HEK293 (cell line): ENCODE data around the gene NEMP1.

Experiments
- CTCF ChIA-PET: fragments of 350-600 bp; formaldehyde crosslinking; extraction: SDS; loops from one replicate; lab custom pipeline; 2021; ENCODE audit warnings: antibody characterized with exemption; lab: Yijun Ruan, JAX
- POLR2A ChIA-PET: fragments of 300-600 bp; formaldehyde crosslinking; extraction: SDS; loops from one replicate; lab custom pipeline; 2020; ENCODE audit warnings: antibody characterized with exemption, inconsistent platforms; lab: Yijun Ruan, JAX
- H3K27ac ChIP-seq: fragments of 200-500 bp; sonication (Bioruptor generic); 2 replicates; pipeline ENCODE4 v1.5.1; 2014; ENCODE audit warnings: low read depth, low read length, control low read depth, inconsistent platforms; ENCODE audit errors: extremely low read depth
- H3K36me3 ChIP-seq, 2 experiments: fragments of 200-500 bp in 1 of 2; sonication (Bioruptor generic) in 1 of 2; 1 replicate in 1 of 2; 2 replicates in 1 of 2; pipeline ENCODE4 v1.5.1; 2014 to 2017; ENCODE audit warnings: inconsistent platforms in 2 of 2, low read length in 2 of 2; ENCODE audit not compliant: control insufficient read depth in 2 of 2, insufficient read depth in 1 of 2
- H3K4me1 ChIP-seq: fragments of 200-500 bp; sonication (Bioruptor generic); 2 replicates; pipeline ENCODE4 v1.5.1; 2014; ENCODE audit warnings: mild to moderate bottlenecking, low read length, inconsistent platforms; ENCODE audit not compliant: control insufficient read depth, insufficient read depth
- H3K4me3 ChIP-seq: 2 replicates; pipeline ENCODE4 v1.5.1; 2011; ENCODE audit warnings: low read depth, mild to moderate bottlenecking, control low read depth, low read length, moderate library complexity
- H3K9me3 ChIP-seq: fragments of 200-500 bp; sonication (Bioruptor generic); 2 replicates; pipeline ENCODE4 v1.5.1; 2014; ENCODE audit warnings: low read depth, low read length, inconsistent platforms; ENCODE audit not compliant: control insufficient read depth, insufficient read depth
- BCL11A ChIP-seq: fragments of 450-650 bp; formaldehyde crosslinking; IDR thresholded peaks from 2 replicates; pipeline ENCODE4 v1.5.1; 2016; ENCODE audit warnings: low read depth, missing biosample characterization, missing genetic modification characterization
- EGR2 ChIP-seq: fragments of 450-650 bp; formaldehyde crosslinking; IDR thresholded peaks from 2 replicates; pipeline ENCODE4 v1.5.1; 2016; ENCODE audit warnings: low read depth, missing biosample characterization, missing genetic modification characterization
- GLI4 ChIP-seq: fragments of 450-650 bp; formaldehyde crosslinking; IDR thresholded peaks from 2 replicates; pipeline ENCODE4 v1.5.1; 2016; ENCODE audit warnings: missing biosample characterization, missing genetic modification characterization
- KLF1 ChIP-seq: fragments of 450-650 bp; formaldehyde crosslinking; IDR thresholded peaks from 2 replicates; pipeline ENCODE4 v1.5.1; 2016; ENCODE audit warnings: missing biosample characterization, missing genetic modification characterization
- KLF9 ChIP-seq: fragments of 450-650 bp; formaldehyde crosslinking; IDR thresholded peaks from 2 replicates; pipeline ENCODE4 v1.5.1; 2016; ENCODE audit warnings: missing biosample characterization, missing genetic modification characterization, low read depth
- OSR2 ChIP-seq: fragments of 450-650 bp; formaldehyde crosslinking; IDR thresholded peaks from 2 replicates; pipeline ENCODE4 v1.5.1; 2016; ENCODE audit warnings: missing biosample characterization, missing genetic modification characterization
- OVOL3 ChIP-seq: fragments of 450-650 bp; formaldehyde crosslinking; IDR thresholded peaks from 2 replicates; pipeline ENCODE4 v1.5.1; 2016; ENCODE audit warnings: missing biosample characterization, missing genetic modification characterization
- TRIM28 ChIP-seq: IDR thresholded peaks from 2 replicates; pipeline ENCODE4 v1.6.1; 2011; ENCODE audit warnings: low read length, control low read depth, borderline replicate concordance
- ZBTB20 ChIP-seq: fragments of 450-650 bp; formaldehyde crosslinking; IDR thresholded peaks from 2 replicates; pipeline ENCODE4 v1.5.1; 2016; ENCODE audit warnings: missing biosample characterization, missing genetic modification characterization
- ZBTB7A ChIP-seq: fragments of 450-650 bp; formaldehyde crosslinking; IDR thresholded peaks from 2 replicates; pipeline ENCODE4 v1.5.1; 2016; ENCODE audit warnings: low read depth, missing biosample characterization, missing genetic modification characterization
- ZEB2 ChIP-seq: fragments of 450-650 bp; formaldehyde crosslinking; IDR thresholded peaks from 2 replicates; pipeline ENCODE4 v1.5.1; 2016; ENCODE audit warnings: missing biosample characterization, missing genetic modification characterization
- ZFP69B ChIP-seq: fragments of 450-650 bp; formaldehyde crosslinking; IDR thresholded peaks from 2 replicates; pipeline ENCODE4 v1.5.1; 2016; ENCODE audit warnings: missing biosample characterization, missing genetic modification characterization
- ZNF214 ChIP-seq: fragments of 450-650 bp; formaldehyde crosslinking; IDR thresholded peaks from 2 replicates; pipeline ENCODE4 v1.5.1; 2017; ENCODE audit warnings: missing biosample characterization, mild to moderate bottlenecking, missing genetic modification characterization, borderline replicate concordance
- ZNF221 ChIP-seq: fragments of 450-650 bp; formaldehyde crosslinking; IDR thresholded peaks from 2 replicates; pipeline ENCODE4 v1.5.1; 2017; ENCODE audit warnings: missing biosample characterization, missing genetic modification characterization, borderline replicate concordance
- ZNF266 ChIP-seq: fragments of 450-650 bp; formaldehyde crosslinking; IDR thresholded peaks from 2 replicates; pipeline ENCODE4 v1.5.1; 2016; ENCODE audit warnings: missing biosample characterization, missing genetic modification characterization, low read depth
- ZNF335 ChIP-seq: fragments of 450-650 bp; formaldehyde crosslinking; conservative IDR thresholded peaks from 2 replicates; pipeline ENCODE4 v1.5.1; 2016; ENCODE audit warnings: missing biosample characterization, missing genetic modification characterization
- ZNF394 ChIP-seq: fragments of 450-650 bp; formaldehyde crosslinking; IDR thresholded peaks from 2 replicates; pipeline ENCODE4 v1.5.1; 2016; ENCODE audit warnings: missing biosample characterization, missing genetic modification characterization, mild to moderate bottlenecking, moderate library complexity, borderline replicate concordance
- ZNF629 ChIP-seq: fragments of 450-650 bp; formaldehyde crosslinking; IDR thresholded peaks from 2 replicates; pipeline ENCODE4 v1.5.1; 2017; ENCODE audit warnings: missing biosample characterization, missing genetic modification characterization
- ZXDB ChIP-seq: fragments of 450-650 bp; formaldehyde crosslinking; IDR thresholded peaks from 2 replicates; pipeline ENCODE4 v1.5.1; 2016; ENCODE audit warnings: missing biosample characterization, missing genetic modification characterization
- TF ChIP-seq, protein P1 (sequence below): fragments of 450-650 bp; formaldehyde crosslinking; IDR thresholded peaks from 2 replicates; pipeline ENCODE4 v1.5.1; 2016; ENCODE audit warnings: missing biosample characterization, missing genetic modification characterization, low read depth
- TF ChIP-seq, protein P2 (sequence below): fragments of 450-650 bp; IDR thresholded peaks from 2 replicates; pipeline ENCODE4 v1.5.1; 2018; ENCODE audit warnings: missing biosample characterization, mild to moderate bottlenecking, missing genetic modification characterization
- TF ChIP-seq, protein P3 (sequence below): fragments of 450-650 bp; formaldehyde crosslinking; optimal IDR thresholded peaks from 2 replicates; pipeline ENCODE3; 2016; ENCODE audit warnings: missing biosample characterization, mild to moderate bottlenecking, missing genetic modification characterization
- TF ChIP-seq, protein P4 (sequence below): fragments of 450-650 bp; formaldehyde crosslinking; IDR thresholded peaks from 2 replicates; pipeline ENCODE4 v1.5.1; 2017; ENCODE audit warnings: missing biosample characterization, missing genetic modification characterization

Gene NEMP1

DNA sequence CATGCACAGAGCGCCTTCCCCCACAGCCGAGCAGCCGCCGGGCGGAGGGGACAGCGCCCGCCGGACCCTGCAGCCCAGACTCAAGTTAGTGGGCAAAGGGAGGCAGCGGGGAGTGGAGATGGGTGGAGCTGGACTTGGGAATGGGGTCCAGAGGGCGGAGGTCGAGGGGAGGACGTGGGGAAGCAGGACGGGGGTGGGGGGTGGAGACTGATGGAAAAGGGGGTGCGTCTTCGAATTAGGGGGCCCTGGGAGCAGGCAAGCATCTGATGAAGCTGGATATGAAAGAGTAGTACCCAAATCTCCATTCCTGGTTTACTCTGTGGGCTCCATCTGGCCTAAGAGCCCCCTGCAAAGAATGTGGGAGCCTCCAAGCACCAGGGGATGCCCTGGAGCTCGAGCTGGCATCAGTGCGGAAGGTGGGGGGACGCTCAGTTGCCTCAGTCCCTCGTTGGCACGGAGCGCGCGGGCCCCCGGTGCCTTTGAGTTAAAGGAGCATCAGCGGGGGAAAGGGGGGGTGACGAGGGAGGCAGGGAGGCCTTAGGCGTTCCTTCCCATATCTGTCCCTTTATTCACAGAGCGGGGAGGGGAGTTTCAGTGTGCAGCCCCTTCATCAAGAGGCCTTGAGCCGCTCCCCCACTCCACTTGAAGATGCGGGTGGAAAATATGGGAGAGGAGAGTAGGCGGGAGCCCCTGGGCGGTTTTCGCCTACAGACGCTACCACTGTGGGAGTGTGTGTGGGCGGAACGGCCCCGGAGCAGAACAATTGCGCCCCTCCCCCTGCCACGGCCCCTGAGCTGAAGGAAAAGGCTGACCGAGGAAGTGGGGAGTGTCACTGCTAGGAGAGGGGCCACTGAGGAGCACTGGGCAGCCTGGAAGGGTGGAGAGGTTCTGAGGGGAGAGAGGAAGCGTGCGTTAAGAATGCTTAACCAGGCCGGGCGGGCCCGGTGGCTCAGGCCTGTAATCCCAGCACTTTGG, 11.0 kb upstream of the NEMP1 start (continued):
- TF ChIP-seq ZNF221 (tag by site-specific recombination), result no peak
- TF ChIP-seq, protein P1, sequence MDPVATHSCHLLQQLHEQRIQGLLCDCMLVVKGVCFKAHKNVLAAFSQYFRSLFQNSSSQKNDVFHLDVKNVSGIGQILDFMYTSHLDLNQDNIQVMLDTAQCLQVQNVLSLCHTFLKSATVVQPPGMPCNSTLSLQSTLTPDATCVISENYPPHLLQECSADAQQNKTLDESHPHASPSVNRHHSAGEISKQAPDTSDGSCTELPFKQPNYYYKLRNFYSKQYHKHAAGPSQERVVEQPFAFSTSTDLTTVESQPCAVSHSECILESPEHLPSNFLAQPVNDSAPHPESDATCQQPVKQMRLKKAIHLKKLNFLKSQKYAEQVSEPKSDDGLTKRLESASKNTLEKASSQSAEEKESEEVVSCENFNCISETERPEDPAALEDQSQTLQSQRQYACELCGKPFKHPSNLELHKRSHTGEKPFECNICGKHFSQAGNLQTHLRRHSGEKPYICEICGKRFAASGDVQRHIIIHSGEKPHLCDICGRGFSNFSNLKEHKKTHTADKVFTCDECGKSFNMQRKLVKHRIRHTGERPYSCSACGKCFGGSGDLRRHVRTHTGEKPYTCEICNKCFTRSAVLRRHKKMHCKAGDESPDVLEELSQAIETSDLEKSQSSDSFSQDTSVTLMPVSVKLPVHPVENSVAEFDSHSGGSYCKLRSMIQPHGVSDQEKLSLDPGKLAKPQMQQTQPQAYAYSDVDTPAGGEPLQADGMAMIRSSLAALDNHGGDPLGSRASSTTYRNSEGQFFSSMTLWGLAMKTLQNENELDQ (tag by site-specific recombination), result no peak

DNA sequence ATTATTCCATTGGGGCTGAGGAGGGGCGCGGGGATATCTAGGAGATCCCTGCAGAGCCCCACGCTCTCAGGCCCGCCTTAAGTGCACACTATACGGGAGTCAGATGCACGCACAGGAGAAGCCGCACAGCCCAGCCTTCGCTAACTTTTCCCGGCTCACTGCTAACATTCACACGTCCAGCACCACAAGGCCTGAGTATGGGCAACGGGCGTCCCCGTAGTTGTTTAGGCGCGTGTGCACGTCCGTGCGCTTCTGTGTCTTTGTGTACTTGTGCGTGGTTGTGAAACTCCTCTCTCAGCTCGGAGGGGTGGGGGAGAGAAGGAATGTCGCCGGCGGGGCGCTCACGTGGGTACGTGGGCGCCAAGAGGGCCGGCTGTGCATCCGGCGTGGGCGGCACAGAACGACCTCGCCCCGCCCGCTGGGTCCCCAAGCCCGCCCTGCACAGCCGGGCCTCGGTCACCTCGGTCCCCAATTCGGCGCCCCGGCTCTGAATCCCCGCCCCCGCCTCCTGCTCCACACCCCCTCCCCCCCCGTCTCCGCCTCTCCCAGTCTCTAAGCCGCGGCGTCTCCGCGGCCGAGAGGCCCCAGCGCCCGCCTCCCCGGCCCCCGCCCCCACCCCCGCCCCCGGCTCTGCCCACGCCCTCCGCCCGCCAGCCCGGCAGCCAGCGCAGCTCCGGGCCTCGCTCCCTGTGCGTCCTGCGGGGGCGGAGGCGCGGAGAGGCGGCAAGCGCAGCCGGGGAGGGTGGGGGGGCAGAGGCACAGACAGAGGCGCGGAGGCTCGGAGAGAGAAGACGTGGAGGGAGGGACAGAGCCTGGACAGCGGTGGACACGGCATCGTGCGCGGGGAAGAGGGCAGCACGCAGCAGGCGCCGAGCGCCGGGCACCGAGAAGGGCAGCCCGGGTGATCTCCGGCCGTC, 10.0 kb upstream of the NEMP1 start, which contains the start of gene NAB2:
Gene NAB2, plus strand, starts transcription at position 761 of the 917 bp plus-strand sequence. CDS start 158 bp downstream, outside the sequence.
- POLR2A ChIA-PET, result interaction anchor here (0.5 to 4.5 kb wide), 12 partner anchors 9 to 409 kb away, joined by 3 to 53 read pairs (median 6); partner anchors contain the start of genes LRP1, MYO1A, NEMP1 and PTGES3
- Histone ChIP-seq H3K4me3 (peak within 1 kb of the TSS; percentile 84), H3K36me3 (peaks cover 0 to 30% of the 10 kb centered on the region in 2 experiments; a peak in 1 of 3 replicates), H3K9me3 (no peaks in the 10 kb centered on the region), H3K27ac (peak within 1 kb of the TSS; percentile 80), H3K4me1 (peaks cover 12% of the 10 kb centered on the region)
- CTCF ChIA-PET, result interaction anchor here (0.5 to 1.0 kb wide), 5 partner anchors 9 to 76 kb away, joined by 3 to 6 read pairs (median 3); no protein-coding TSS in a partner anchor
- TF ChIP-seq OSR2 (tag by site-specific recombination) (peak; percentile 44), GLI4 (peak; percentile 86), EGR2 (peak; percentile 93), KLF9 (tag by site-specific recombination) (peak; percentile 39), ZXDB (tag by site-specific recombination) (peak; percentile 98), ZFP69B (tag by site-specific recombination) (no peak), ZNF214 (no peak), ZNF335 (tag by site-specific recombination) (peak; percentile 98), ZEB2 (tag by site-specific recombination) (peak; percentile 63; the same call in 1 of the 2 replicates), ZNF629 (tag by site-specific recombination) (peak; percentile 52; the same call in 1 of the 2 replicates), BCL11A (peak; percentile 60; the same call in 1 of the 2 replicates), KLF1 (tag by site-specific recombination) (peak; percentile 49; the same call in 1 of the 2 replicates), ZNF266 (tag by site-specific recombination) (no peak), ZNF394 (tag by site-specific recombination) (no peak; the same call in 1 of the 2 replicates), ZBTB20 (tag by site-specific recombination) (no peak; the same call in 1 of the 2 replicates), TRIM28 (no peak), OVOL3 (no peak), ZBTB7A (peak; percentile 72; the same call in 1 of the 2 replicates)
- TF ChIP-seq, protein P2, sequence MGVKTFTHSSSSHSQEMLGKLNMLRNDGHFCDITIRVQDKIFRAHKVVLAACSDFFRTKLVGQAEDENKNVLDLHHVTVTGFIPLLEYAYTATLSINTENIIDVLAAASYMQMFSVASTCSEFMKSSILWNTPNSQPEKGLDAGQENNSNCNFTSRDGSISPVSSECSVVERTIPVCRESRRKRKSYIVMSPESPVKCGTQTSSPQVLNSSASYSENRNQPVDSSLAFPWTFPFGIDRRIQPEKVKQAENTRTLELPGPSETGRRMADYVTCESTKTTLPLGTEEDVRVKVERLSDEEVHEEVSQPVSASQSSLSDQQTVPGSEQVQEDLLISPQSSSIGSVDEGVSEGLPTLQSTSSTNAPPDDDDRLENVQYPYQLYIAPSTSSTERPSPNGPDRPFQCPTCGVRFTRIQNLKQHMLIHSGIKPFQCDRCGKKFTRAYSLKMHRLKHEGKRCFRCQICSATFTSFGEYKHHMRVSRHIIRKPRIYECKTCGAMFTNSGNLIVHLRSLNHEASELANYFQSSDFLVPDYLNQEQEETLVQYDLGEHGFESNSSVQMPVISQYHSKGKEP, result no peak; the same call in 1 of the 2 replicates
- TF ChIP-seq, protein P1 (tag by site-specific recombination), result no peak
- TF ChIP-seq, protein P3, sequence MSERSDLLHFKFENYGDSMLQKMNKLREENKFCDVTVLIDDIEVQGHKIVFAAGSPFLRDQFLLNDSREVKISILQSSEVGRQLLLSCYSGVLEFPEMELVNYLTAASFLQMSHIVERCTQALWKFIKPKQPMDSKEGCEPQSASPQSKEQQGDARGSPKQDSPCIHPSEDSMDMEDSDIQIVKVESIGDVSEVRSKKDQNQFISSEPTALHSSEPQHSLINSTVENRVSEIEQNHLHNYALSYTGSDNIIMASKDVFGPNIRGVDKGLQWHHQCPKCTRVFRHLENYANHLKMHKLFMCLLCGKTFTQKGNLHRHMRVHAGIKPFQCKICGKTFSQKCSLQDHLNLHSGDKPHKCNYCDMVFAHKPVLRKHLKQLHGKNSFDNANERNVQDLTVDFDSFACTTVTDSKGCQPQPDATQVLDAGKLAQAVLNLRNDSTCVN (tag by site-specific recombination), result peak; percentile 87
- TF ChIP-seq, protein P4, sequence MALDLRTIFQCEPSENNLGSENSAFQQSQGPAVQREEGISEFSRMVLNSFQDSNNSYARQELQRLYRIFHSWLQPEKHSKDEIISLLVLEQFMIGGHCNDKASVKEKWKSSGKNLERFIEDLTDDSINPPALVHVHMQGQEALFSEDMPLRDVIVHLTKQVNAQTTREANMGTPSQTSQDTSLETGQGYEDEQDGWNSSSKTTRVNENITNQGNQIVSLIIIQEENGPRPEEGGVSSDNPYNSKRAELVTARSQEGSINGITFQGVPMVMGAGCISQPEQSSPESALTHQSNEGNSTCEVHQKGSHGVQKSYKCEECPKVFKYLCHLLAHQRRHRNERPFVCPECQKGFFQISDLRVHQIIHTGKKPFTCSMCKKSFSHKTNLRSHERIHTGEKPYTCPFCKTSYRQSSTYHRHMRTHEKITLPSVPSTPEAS, result peak; percentile 62
